ENCODE results near the gene MRAP2.
A peak's percentile ranks its signal among the peaks of the same experiment; 100 is the strongest.

Gene MRAP2

GRCh38 chr6:84018453-84019061 lies 15.0 kb upstream of the MRAP2 start:
- DNase-seq (ENCODE audit: low read depth): no peak
- no peak for TF ChIP-seq CTCF (conservative IDR thresholded peaks at IDR 0.05; ENCODE audit: low read depth, low read length)
- H3K4me3 ChIP-seq (ENCODE audit: low read length): no peak overlapping the region

GRCh38 chr6:84019141-84019841 lies 14.3 kb upstream of the MRAP2 start:
- no peak for TF ChIP-seq CTCF (conservative IDR thresholded peaks at IDR 0.05; ENCODE audit: low read depth, low read length)
- no peak for DNase-seq (ENCODE audit: low read depth)

GRCh38 chr6:84019842-84020211 lies 13.7 kb upstream of the MRAP2 start:
- no peak for TF ChIP-seq CTCF (conservative IDR thresholded peaks at IDR 0.05; ENCODE audit: low read depth, low read length)
- H3K4me3 ChIP-seq (ENCODE audit: low read length): no peak overlapping the region
- DNase-seq (ENCODE audit: low read depth): no peak

More at GRCh38 chr6:84019141-84019841, 14.3 kb upstream of the MRAP2 start:
- H3K4me3 ChIP-seq (ENCODE audit: low read length): peak overlapping the region; percentile 20

GRCh38 chr6:84021625-84022024 lies 11.9 kb upstream of the MRAP2 start:
- TF ChIP-seq CTCF (conservative IDR thresholded peaks at IDR 0.05; ENCODE audit: low read depth, low read length): no peak
- no peak for DNase-seq (ENCODE audit: low read depth)
- H3K4me3 ChIP-seq (ENCODE audit: low read length): no peak overlapping the region

GRCh38 chr6:84026721-84027164 lies 6.8 kb upstream of the MRAP2 start:
- no peak overlapping the region for H3K4me3 ChIP-seq (ENCODE audit: low read length)
- DNase-seq (ENCODE audit: low read depth): no peak

GRCh38 chr6:84027340-84028181 lies 6.0 kb upstream of the MRAP2 start:
- DNase-seq (ENCODE audit: low read depth): no peak
- no peak overlapping the region for H3K4me3 ChIP-seq (ENCODE audit: low read length)
- no peak for TF ChIP-seq CTCF (conservative IDR thresholded peaks at IDR 0.05; ENCODE audit: low read depth, low read length)

More at GRCh38 chr6:84026721-84027164, 6.8 kb upstream of the MRAP2 start:
- TF ChIP-seq CTCF (conservative IDR thresholded peaks at IDR 0.05; ENCODE audit: low read depth, low read length): no peak
